ENCODE results near the gene PRDM16. TPM values are rescaled to one million over a fixed set of nuclear protein-coding genes. Genes with fewer than 3 reads are reported as not detected.

The PRDM16 gene
- total and polyA plus RNA-seq, 2 donors (not counting 1 experiment from before 2014, with no cell fraction given): 0.03 to 0.12 TPM

GRCh38 chr1:3323796-3324703 is 255.0 kb downstream of the PRDM16 start:
- DNase-seq (no peak), ATAC-seq (ENCODE audit: low read depth) (no peak)
- WGBS (ENCODE audit: insufficient coverage): 90% methylated on average over 17 of the region's 26 CpGs
- Histone ChIP-seq H3K9ac (ENCODE audit: low read length) (no peak overlapping the region), H3K27ac (ENCODE audit: low read length in 2 of 2) (no peak overlapping the region), H3K4me2 (replicated peaks; ENCODE audit: low read depth, low read length, poor library complexity, severe bottlenecking) (no peak overlapping the region), H2AFZ (ENCODE audit: insufficient read depth, low read depth, low read length, poor library complexity, severe bottlenecking) (no peak overlapping the region), H3K27me3 (replicated peaks in 1 of 4; ENCODE audit: control extremely low read depth in 1 of 4, control insufficient read depth in 3 of 4, insufficient read depth in 4 of 4, low read length in 3 of 4) (peaks cover 0 to 5% (median 0%) of the 10 kb centered on the region in 4 experiments), H3K4me3 (ENCODE audit: control extremely low read depth in 1 of 5, extremely low read depth in 1 of 5, insufficient read depth in 1 of 5, low read depth in 2 of 5, low read length in 4 of 5) (no peak overlapping the region), H4K20me1 (ENCODE audit: control insufficient read depth, insufficient read depth, low read length, poor library complexity, severe bottlenecking) (no peaks in the 10 kb centered on the region), H3K79me2 (ENCODE audit: control insufficient read depth, insufficient read depth, low read length) (no peaks in the 10 kb centered on the region), H3K4me1 (ENCODE audit: control insufficient read depth in 2 of 2, insufficient read depth in 2 of 2, low read length in 2 of 2) (no peaks in the 10 kb centered on the region), H3K36me3 (replicated peaks in 1 of 2; ENCODE audit: control extremely low read depth in 1 of 2, control insufficient read depth in 1 of 2, extremely low read depth in 1 of 2, insufficient read depth in 2 of 2, low read length in 1 of 2) (no peaks in the 10 kb centered on the region), H3K9me3 (ENCODE audit: control extremely low read depth in 1 of 3, control insufficient read depth in 2 of 3, insufficient read depth in 1 of 3, low read length in 2 of 3) (peaks cover 0 to 13% (median 0%) of the 10 kb centered on the region in 3 donors)
- ChIA-PET POLR2A (no interaction called here), CTCF (interaction anchor here (0.7 kb wide), 1 partner anchor 400 kb away, joined by 4 read pairs; no protein-coding TSS in a partner anchor)
- Mint-ChIP-seq H3K4me1 (no peaks in the 10 kb centered on the region), H3K9me3 (ENCODE audit: insufficient read depth) (no peaks in the 10 kb centered on the region), H3K27ac (no peak overlapping the region), H3K27me3 (no peaks in the 10 kb centered on the region), H3K4me3 (no peak overlapping the region)
- TF ChIP-seq EZH2 (IDR thresholded peaks at IDR 0.05; ENCODE audit: borderline replicate concordance, insufficient read depth, low read depth, low read length, poor library complexity, severe bottlenecking) (no peak), CTCF (IDR thresholded peaks at IDR 0.05) (no peak)
- intact Hi-C loops (cut with micrococcal nuclease): no loop called here
